GM12801 (cell line): ENCODE results near the gene SOWAHD.

Experiments used
- CTCF ChIP-seq: IDR thresholded peaks from one replicate; pipeline ENCODE4 v1.5.1; 2011; ENCODE audit warnings: control low read depth; ENCODE audit not compliant: insufficient read length; ENCODE audit errors: extremely low read depth

SOWAHD gene

GRCh38 chrX:119729408-119730201, 28.8 kb upstream of the SOWAHD start:
- no peak for TF ChIP-seq CTCF

- TF ChIP-seq CTCF, result no peak
Observed at GRCh38 chrX:119734897-119735339, 23.5 kb upstream of the SOWAHD start.

GRCh38 chrX:119735467-119735866, 22.9 kb upstream of the SOWAHD start:
- no peak for TF ChIP-seq CTCF

GRCh38 chrX:119736206-119736764, 22.1 kb upstream of the SOWAHD start:
- no peak for TF ChIP-seq CTCF

GRCh38 chrX:119738742-119739141, 19.6 kb upstream of the SOWAHD start:
- no peak for TF ChIP-seq CTCF

GRCh38 chrX:119745283-119745848, 13.0 kb upstream of the SOWAHD start:
- TF ChIP-seq CTCF, result no peak

- no peak for TF ChIP-seq CTCF
Observed at GRCh38 chrX:119753001-119753400, 5.4 kb upstream of the SOWAHD start.
